GM19238 (cell line): Measurements from ENCODE around the gene ARMCX1.
A peak's percentile ranks its signal among the peaks of the same experiment; 100 is the strongest.
"Not testable (repeated sequence)": the region's sequence is repeated elsewhere in the genome, so short reads cannot be mapped to it uniquely, and the experiment has no call there.

ENCODE experiments used
- DNase-seq: peaks from one replicate; pipeline ENCODE4 v3.0.0; 2011; ENCODE audit warnings: low spot score; ENCODE audit not compliant: insufficient read length

The ARMCX1 gene

DNA sequence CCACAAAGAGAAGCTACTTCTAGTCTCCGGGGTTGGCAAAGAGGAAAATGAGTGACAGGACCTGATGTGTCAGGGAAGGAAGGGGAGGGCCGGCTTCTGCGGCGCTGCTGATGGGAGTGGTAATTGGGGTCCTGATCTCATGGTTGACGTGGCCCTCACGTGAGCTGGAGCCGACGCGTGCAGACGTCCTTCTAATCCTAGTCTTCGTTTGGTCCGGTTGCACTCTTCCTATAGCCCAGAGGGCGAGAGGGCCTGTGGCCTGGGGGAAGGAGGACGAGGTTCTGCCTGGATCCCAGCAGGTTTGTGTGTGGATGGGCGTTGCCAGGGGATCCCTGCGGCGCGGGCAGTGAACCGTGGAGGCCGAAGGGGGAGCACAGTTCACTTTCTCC is at the start of gene ARMCX1:
ARMCX1 (plus strand) TSS at position 186 of the 389 bp plus-strand sequence. CDS start 2,384 bp downstream, outside the sequence.
- no peak for DNase-seq

DNA sequence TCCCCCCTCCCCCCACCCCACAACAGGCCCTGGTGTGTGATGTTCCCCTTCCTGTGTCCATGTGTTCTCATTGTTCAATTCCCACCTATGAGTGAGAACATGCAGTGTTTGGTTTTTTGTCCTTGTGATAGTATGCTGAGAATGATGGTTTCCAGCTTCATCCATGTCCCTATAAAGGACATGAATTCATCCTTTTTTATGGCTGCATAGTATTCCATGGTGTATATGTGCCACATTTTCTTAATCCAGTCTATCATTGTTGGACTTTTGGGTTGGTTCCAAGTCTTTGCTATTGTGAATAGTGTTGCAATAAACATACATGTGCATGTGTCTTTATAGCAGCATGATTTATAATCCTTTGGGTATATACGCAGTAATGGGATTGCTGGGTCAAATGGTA is 47.4 kb upstream of the ARMCX1 start:
- not testable (repeated sequence) for DNase-seq

DNA sequence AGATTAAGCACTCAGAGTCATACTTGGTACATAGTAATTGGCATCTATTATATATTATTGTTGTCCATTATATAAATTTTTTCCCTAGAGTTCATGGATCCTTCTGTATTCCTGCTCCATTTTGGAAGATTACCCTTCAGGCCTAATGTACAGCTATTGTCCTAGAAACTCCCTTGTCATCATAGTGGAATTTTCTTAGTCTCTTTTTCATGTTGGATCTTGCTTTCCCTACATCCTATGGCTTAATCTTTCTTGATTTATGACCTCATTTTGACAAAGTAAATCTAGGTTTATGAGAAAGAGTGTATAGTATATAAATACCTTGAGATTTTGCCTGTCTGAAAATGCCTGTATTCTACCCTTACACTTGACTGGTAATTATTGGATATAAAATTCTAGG is 43.0 kb upstream of the ARMCX1 start:
- no peak for DNase-seq

DNA sequence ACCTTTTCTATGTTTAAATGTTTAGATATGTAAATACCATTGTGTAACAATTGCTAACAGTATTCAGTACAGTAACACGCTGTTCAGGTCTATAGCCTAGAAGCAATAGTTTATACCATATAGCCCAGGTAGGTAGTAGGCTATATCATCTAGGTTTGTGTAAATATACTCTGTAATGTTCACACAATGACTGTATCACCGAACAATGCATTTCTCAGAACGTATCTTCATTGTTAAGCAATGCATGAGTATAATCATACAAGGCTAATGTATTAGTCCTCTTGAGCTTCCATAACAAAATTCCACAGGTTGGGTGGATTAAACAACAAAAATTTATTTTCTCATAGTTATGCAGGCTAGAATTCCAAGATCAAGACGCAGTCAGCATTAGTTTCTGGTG is 42.4 kb upstream of the ARMCX1 start:
- no peak for DNase-seq

DNA sequence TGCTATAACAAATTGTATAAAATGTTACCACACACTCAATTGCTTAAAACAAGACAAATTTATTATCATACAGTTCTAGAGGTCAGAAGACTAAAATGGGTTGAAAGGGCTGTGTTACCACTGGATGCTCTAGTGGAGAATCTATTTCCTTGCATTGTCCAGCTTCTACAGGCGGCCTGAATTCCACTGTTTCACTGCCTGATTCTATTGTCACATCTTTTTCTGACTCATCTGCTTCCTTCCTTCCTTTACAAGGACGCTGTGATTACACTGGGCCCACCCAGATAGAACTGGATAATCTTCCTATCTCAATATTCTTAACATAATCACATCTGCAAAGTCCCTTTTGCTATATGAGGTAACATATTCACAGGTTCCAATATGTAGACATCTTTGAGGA is 19.4 kb upstream of the ARMCX1 start:
- no peak for DNase-seq

DNA sequence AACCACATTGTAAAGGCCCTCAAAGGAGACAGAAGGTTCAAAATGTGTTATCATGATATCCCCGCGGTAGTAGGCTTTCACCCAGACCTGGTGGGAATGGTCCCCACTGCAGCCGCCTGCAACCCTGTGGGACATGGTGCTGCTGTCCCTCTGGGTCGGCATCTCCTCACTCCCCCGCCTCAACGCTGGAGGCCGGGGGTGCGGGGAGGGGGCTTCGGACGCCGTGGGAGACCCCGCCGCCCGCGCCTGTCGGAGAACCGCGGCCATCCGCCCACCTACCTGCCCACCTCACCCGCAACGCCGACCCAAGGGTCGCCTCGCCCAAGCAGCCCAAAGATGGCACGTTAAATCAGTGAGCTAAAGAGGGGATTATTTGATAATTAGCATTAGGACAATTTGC is 11.2 kb upstream of the ARMCX1 start:
- no peak for DNase-seq

DNA sequence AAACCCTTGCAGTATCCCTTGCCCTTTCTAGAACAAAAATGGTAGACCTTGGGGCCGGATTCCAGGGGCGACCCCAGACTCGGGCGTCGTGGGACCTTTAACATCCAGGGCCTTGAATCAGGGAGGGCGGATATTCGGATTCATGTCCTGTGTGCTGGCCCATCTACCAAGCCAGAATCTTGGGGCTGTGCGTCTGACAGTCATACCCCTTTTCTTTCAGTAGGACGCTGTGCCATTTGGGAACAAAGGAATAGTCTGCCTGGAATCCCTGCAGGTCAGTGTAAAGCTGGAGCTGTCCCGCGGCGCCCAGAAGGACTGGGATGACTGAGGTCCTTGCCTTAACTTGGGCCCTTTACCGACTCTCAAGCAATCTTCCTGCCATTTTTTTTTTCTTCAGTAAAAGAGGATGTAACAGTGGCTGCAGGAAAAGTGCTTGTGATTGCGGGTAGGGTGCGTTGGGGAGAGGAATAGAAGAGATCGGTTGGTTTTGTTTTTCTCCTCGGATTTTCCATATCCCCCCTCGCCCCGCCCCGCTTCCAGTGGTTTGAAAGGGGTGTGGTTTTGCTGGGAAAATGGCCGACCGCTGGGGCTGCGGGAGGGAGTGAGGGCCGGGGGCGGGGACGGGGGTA is 518 bp downstream of the ARMCX1 start:
- DNase-seq, result no peak

DNA sequence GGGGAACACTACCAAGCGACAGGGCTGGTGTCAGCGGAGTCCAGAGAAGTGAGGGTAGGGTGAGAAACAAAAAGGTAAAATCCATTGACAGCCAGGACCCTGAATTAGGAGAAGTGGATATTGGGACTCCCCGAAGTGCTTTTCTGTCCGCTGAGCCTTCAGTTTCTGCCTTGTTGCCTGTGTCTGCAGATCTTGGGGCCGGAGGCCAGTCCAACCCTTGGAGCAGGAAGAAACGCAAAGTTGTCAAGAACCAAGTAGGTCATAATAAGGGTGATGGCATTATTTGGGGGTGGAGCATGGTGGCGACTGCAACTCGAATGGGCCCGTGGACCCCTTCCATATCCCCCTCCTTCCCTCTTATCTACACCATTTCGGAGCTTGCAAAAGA is 1.0 kb downstream of the ARMCX1 start:
- DNase-seq, result no peak

DNA sequence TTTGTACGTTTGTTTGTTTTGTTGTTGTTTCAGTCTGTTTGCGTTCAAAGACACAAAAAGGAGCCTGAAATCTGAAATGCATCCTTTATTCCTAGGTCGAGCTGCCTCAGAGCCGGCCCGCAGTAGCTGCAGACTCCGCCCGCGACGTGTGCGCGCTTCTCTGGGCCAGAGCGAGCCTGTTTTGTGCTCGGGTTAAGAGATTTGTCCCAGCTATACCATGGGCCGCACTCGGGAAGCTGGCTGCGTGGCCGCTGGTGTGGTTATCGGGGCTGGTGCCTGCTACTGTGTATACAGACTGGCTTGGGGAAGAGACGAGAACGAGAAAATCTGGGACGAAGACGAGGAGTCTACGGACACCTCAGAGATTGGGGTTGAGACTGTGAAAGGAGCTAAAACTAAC is 2.4 kb downstream of the ARMCX1 start:
- no peak for DNase-seq

DNA sequence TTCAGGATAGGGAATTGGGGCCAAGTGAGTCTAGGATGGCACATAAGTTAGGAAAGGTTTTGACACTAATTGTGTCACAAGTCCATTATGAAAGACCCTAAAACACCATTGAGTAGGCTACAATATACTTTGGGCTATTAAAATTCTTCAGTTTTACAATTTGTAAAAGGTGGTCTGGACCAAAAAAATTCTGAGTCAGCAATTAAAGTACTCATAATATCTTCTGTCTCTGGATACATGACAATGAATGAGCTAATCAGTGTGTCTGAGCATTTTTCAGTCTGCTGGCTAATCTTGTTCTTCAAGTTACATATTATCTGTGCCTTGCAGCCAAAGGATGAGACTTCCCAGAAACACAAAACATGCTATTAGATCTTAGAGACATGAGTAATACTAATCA is 14.3 kb downstream of the ARMCX1 start:
- no peak for DNase-seq

DNA sequence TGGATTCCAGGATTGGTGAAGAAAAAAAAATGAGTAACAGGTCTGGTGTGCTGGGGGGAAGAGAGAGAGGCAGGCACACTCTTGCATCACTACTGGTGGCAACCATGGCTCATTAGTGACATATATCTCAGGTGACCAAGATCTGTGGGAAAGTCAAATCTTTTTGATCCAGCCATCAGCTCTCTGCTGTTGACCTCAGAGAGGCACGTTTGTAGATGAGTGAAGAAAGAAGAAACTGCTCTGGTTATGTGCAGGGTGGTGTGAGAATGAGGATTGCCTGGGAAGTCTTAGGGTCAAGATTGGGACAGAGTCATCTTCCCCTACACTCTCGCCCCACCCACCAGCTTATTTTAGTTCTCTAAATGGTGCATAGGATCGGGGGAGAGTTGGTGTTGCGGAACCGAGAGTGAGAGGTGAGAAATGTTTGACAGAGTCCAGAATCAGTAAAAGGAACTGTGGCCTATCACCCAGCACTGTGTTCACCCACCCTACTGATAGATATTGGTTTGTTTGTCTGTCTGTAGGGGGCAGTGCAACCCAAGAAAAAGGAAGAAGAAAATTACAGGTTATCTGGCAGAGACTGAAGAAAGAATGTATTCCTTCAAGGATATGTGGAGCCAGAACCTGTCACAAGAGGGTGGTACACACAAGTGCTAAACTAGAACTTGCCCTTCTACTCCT is 45.5 kb downstream of the ARMCX1 start:
- DNase-seq, result peak; percentile 56

DNA sequence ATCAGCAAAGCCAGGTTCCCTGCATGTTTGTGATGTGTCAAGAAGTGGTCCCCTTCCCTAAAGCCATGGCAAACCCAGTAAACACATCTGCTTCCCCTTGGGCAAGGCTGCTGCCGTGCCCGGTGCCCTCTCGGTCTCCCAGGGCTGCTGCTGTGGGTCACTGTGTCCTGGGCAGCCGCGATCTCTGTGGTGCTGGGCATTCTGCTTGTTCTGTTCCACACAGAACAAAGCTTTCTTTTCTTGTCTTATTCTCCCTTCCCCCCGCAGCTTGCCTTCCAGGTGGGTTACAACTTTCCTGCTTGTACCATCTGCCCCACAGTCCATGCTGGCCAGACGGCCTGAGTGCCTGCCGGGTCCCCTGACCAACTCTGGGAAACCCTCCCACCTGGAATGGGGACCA is 49.2 kb downstream of the ARMCX1 start:
- DNase-seq, result not testable (repeated sequence)

DNA sequence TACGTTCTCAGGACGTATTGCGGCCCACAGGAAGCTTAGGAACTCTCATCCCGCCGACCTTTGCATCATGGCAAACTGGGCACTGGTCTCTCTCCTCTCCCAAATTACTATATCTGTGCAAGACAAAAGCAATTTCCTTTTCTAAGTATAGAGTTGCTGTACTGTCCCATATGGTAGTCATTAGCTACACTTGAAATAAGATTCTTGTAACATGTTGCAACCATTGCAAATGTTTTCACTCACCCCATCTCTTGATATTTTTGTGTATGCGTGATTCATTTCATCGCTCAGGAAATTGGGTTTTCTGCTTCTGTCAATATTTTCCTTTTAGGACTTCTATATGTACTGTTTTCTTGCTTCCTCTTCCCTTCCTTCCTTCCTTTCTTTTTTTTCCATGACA is 51.7 kb downstream of the ARMCX1 start:
- no peak for DNase-seq
